ENCODE measurements around the gene KDM2A. TPM values are rescaled to one million over a fixed set of nuclear protein-coding genes. Genes with fewer than 3 reads are reported as not detected.
A peak's percentile ranks its signal among the peaks of the same experiment; 100 is the strongest.

KDM2A gene
- total RNA-seq, 2 experiments from 2014 or later = 128 to 134 TPM

DNA sequence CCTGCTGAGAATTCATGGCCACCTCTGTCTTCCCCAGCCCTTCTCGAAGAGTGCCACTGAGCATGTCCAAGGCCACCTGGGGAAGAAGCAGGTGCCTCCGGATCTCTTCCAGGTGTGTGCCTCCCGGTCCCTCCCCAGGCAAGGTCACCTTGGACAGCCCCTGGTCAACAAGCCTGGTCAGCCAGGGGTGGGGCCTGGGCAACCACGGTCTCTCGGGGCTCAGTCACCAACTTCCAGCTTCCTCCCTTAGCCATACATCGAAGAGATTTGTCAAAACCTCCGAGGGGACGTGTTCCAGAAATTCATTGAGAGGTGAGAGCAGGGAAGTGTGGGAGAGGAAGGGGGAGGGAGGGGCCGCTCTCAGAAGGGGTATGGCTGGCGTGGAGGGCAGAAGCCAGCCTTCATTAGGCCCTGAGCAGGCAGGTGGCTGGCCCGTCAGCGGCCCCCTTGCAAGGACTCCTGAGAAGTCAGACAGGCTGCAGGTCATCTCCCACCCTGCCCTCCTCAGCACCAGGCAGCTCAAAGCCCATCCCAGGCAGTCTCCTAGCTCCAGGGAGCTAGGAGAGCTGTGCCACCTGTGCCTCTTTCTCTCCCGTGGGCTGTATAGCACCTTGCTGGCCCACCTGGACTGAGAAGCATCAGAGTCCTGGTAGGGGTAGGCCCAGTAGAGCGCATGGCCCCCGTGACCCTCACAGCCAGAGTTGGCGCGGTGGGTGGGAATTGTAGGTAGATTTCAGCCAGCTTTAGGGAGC, 160.7 kb downstream of the KDM2A start:
- ATAC-seq (ENCODE audit: low read depth) = no peak
- H3K9me3 Mint-ChIP-seq = no peaks in the 10 kb centered on the region
- POLR2A ChIA-PET = interaction anchor here (1.6 to 7.5 kb wide), 3 partner anchors 9 to 23 kb away, joined by 5 to 179 read pairs (median 9); partner anchors contain the start of genes ANKRD13D and SSH3
- no peak for DNase-seq
- no peak overlapping the region for H3K4me3 Mint-ChIP-seq
- H3K27ac Mint-ChIP-seq = peak overlapping the region; percentile 97
- peaks cover 34% of the 10 kb centered on the region for H3K4me1 Mint-ChIP-seq
- H3K36me3 Mint-ChIP-seq = peaks cover 34% of the 10 kb centered on the region
- H3K27me3 Mint-ChIP-seq = no peaks in the 10 kb centered on the region

DNA sequence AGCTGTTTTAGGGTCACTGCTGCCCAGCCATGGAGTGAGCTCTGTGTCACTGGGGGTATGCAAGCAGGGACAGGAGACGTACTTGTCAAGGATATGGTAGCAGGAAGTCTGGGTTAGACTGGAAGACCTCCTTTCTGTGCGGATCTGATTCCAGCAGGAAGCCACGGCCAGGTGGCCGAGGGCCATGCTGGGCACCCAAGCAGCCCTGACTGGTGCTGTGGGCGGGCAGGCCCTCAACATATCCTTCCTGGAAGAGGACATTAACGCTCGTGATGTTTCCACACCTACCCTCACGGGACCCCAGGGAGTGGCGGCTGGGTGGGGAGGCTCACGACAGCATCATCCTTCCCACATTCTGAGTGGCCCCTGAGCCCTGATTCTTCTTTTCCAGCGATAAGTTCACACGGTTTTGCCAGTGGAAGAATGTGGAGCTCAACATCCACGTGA, 161.3 kb downstream of the KDM2A start:
- Mint-ChIP-seq H3K27me3 (no peaks in the 10 kb centered on the region), H3K9me3 (no peaks in the 10 kb centered on the region), H3K4me1 (peaks cover 36% of the 10 kb centered on the region), H3K4me3 (no peak overlapping the region), H3K27ac (peak overlapping the region; percentile 65), H3K36me3 (peaks cover 34% of the 10 kb centered on the region)
- ATAC-seq (ENCODE audit: low read depth) (no peak), DNase-seq (no peak)
- POLR2A ChIA-PET = interaction anchor here (1.6 to 7.5 kb wide), 3 partner anchors 8 to 22 kb away, joined by 5 to 179 read pairs (median 9); partner anchors contain the start of genes ANKRD13D and SSH3

DNA sequence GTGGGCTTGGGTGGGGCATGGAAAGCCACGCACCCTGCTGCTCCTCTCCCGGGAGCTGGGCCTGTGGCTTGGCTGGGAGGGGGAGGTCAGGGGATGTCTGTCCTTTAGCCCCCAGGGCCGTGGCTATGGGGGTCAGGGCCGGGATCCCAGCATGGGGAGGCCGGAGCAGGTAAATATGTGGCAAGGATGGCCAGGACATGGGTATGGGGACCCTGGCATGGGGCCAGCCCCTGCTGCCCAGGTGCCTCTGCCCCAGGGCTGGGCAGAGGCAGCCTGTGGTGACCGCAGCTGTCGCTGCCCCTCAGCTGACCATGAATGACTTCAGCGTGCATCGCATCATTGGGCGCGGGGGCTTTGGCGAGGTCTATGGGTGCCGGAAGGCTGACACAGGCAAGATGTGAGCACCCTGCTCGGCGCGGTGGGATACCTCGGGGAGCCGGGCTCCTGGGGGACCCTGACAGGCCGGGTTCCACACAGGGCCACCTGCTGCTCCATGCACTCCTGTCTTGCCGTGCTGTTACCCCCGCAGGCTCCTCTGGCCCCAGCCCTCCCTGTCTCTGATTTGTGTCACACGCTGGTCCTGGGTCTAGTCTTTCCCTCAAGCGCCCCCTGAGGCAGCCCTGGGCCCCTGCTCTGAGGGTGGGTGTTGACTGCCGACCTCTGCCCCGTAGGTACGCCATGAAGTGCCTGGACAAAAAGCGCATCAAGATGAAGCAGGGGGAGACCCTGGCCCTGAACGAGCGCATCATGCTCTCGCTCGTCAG, 161.9 kb downstream of the KDM2A start:
- peaks cover 30% of the 10 kb centered on the region for H3K4me1 Mint-ChIP-seq
- H3K36me3 Mint-ChIP-seq = peaks cover 30% of the 10 kb centered on the region

DNA sequence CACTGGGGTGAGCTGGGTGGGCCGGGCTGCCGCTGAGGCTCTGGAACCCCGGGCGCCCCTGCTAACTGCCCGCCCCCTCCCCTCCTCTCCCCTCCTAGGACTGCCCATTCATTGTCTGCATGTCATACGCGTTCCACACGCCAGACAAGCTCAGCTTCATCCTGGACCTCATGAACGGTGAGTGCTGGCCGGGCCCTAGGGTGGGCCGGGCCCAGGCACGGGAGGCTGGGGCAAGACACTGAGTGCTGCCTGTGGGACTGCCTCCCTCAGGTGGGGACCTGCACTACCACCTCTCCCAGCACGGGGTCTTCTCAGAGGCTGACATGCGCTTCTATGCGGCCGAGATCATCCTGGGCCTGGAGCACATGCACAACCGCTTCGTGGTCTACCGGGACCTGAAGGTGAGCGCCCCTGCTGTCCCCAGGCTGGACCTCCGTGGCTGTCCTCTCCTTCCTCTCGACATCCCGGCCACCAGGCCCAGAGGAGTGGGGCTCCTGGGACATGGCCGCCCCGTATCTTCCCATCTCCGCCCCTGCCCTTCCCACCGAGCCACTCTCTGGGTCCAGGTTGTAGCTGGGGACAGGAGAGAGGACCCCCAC, 162.6 kb downstream of the KDM2A start:
- ATAC-seq (ENCODE audit: low read depth) (no peak), DNase-seq (peak; percentile 22)
- POLR2A ChIA-PET = interaction anchor here (7.5 kb wide), 1 partner anchor 7 kb away, joined by 179 read pairs; the partner anchor contains the start of gene ANKRD13D
- Mint-ChIP-seq H3K4me3 (no peak overlapping the region), H3K36me3 (peaks cover 29% of the 10 kb centered on the region), H3K4me1 (peaks cover 29% of the 10 kb centered on the region), H3K27ac (peak overlapping the region; percentile 30), H3K27me3 (no peaks in the 10 kb centered on the region), H3K9me3 (no peaks in the 10 kb centered on the region)

More for the DNA sequence above, 161.9 kb downstream of the KDM2A start:
- no peak overlapping the region for H3K27ac Mint-ChIP-seq
- POLR2A ChIA-PET = interaction anchor here (1.6 to 7.5 kb wide), 3 partner anchors 7 to 22 kb away, joined by 5 to 179 read pairs (median 9); partner anchors contain the start of genes ANKRD13D and SSH3
- H3K4me3 Mint-ChIP-seq = no peak overlapping the region
- H3K27me3 Mint-ChIP-seq = no peaks in the 10 kb centered on the region
- ATAC-seq (ENCODE audit: low read depth) (no peak), DNase-seq (peak; percentile 24)
- no peaks in the 10 kb centered on the region for H3K9me3 Mint-ChIP-seq

DNA sequence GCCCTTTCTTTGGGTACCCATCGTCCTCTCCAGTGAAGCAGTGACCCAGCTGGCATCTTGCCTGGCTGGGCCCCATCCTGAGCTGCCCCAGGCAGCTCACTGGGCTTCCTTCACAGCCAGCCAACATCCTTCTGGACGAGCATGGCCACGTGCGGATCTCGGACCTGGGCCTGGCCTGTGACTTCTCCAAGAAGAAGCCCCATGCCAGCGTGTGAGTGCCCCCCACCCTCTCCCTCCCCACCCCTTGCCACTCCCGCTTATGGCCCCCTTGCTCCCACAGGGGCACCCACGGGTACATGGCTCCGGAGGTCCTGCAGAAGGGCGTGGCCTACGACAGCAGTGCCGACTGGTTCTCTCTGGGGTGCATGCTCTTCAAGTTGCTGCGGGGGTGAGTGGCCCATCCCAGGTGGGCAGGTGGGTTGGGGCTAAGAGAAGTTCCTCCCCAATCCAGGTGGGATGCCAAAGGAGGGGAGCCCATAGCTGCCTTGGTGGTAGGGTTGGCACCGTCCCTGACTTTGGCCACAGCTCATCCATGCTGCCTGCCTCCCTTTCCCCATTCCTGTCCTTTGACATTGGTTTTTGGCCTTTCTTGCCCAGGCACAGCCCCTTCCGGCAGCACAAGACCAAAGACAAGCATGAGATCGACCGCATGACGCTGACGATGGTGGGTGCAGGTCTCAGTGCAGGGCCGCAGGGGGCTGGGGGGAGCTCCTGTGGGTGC, 163.3 kb downstream of the KDM2A start:
- Mint-ChIP-seq H3K27me3 (no peaks in the 10 kb centered on the region), H3K4me3 (no peak overlapping the region), H3K36me3 (peaks cover 28% of the 10 kb centered on the region), H3K9me3 (no peaks in the 10 kb centered on the region), H3K4me1 (peaks cover 33% of the 10 kb centered on the region), H3K27ac (peak overlapping the region; percentile 64)
- DNase-seq (no peak), ATAC-seq (ENCODE audit: low read depth) (no peak)
- POLR2A ChIA-PET = interaction anchor here (1.4 to 1.9 kb wide), 3 partner anchors 11 to 129 kb away, joined by 4 to 15 read pairs (median 6); partner anchors contain the start of gene POLD4

DNA sequence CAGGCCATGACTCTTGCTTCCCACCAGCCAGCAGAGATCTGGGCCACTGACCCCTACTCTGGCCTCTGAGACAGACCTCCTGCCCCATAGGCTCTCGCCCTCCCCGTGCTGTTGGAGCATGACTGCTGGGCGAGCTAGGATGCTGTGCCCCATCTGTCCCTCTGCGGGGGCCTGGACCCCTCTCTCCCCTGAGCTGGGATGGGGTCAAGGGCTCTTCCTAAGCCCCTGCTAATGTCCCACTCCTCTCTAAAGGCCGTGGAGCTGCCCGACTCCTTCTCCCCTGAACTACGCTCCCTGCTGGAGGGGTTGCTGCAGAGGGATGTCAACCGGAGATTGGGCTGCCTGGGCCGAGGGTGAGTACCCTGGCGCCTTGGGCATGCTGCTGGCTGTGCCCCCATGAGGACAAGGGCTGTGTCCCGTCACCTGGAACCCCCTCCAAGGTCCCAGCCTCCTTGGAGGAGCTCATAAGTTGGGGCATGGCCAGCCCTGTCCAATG, 163.9 kb downstream of the KDM2A start:
- Mint-ChIP-seq H3K27me3 (no peaks in the 10 kb centered on the region), H3K4me3 (no peak overlapping the region), H3K4me1 (peaks cover 36% of the 10 kb centered on the region), H3K27ac (peak overlapping the region; percentile 64), H3K36me3 (peaks cover 28% of the 10 kb centered on the region), H3K9me3 (no peaks in the 10 kb centered on the region)
- POLR2A ChIA-PET = interaction anchor here (1.1 to 1.9 kb wide), 5 partner anchors 11 to 128 kb away, joined by 3 to 15 read pairs (median 6); partner anchors contain the start of gene POLD4
- DNase-seq (no peak), ATAC-seq (ENCODE audit: low read depth) (no peak)

DNA sequence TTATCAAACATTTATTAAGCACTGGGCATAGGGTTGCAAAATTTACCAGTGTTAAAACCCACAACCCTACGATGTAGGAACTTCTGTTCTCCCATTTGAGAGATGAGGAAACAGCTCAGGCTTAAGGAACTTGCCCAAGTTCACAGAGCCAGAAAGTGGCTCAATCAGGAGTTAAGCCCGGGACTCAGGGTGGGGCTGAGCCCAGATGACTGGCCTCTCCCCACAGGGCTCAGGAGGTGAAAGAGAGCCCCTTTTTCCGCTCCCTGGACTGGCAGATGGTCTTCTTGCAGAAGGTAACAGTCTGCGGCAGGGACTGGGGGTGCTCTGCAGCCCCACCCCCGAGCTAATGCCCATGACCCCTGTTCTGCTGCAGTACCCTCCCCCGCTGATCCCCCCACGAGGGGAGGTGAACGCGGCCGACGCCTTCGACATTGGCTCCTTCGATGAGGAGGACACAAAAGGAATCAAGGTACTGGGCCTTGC, 164.5 kb downstream of the KDM2A start:
- POLR2A ChIA-PET = interaction anchor here (1.1 to 1.9 kb wide), 5 partner anchors 12 to 128 kb away, joined by 3 to 15 read pairs (median 6); partner anchors contain the start of gene POLD4
- H3K4me1 Mint-ChIP-seq = peaks cover 34% of the 10 kb centered on the region
- no peaks in the 10 kb centered on the region for H3K27me3 Mint-ChIP-seq
- H3K4me3 Mint-ChIP-seq = no peak overlapping the region
- DNase-seq = no peak
- H3K9me3 Mint-ChIP-seq = no peaks in the 10 kb centered on the region
- no peak overlapping the region for H3K27ac Mint-ChIP-seq
- H3K36me3 Mint-ChIP-seq = peaks cover 27% of the 10 kb centered on the region
- no peak for ATAC-seq (ENCODE audit: low read depth)

DNA sequence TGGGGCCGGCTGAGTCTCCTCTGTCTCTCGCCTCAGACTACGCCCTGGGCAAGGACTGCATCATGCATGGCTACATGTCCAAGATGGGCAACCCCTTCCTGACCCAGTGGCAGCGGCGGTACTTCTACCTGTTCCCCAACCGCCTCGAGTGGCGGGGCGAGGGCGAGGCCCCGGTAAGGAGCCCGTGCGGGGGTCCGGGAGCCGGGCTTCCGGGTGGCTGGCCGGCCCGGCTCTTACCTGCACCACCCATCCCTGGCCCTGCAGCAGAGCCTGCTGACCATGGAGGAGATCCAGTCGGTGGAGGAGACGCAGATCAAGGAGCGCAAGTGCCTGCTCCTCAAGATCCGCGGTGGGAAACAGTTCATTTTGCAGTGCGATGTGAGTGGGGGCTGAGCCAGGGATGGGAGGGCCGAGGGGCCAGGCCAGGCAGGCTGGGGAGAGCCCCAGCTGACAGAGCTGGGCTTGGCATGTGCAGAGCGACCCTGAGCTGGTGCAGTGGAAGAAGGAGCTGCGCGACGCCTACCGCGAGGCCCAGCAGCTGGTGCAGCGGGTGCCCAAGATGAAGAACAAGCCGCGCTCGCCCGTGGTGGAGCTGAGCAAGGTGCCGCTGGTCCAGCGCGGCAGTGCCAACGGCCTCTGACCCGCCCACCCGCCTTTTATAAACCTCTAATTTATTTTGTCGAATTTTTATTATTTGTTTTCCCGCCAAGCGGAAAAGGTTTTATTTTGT, 165.9 kb downstream of the KDM2A start:
- Mint-ChIP-seq H3K4me1 (peaks cover 28% of the 10 kb centered on the region), H3K27me3 (no peaks in the 10 kb centered on the region), H3K27ac (peak overlapping the region; percentile 70), H3K9me3 (no peaks in the 10 kb centered on the region), H3K36me3 (peaks cover 23% of the 10 kb centered on the region), H3K4me3 (no peak overlapping the region)
- DNase-seq (no peak), ATAC-seq (ENCODE audit: low read depth) (no peak)
- POLR2A ChIA-PET = interaction anchor here (1.0 to 7.3 kb wide), 4 partner anchors 7 to 32 kb away, joined by 3 to 179 read pairs (median 8); no protein-coding TSS in a partner anchor

DNA sequence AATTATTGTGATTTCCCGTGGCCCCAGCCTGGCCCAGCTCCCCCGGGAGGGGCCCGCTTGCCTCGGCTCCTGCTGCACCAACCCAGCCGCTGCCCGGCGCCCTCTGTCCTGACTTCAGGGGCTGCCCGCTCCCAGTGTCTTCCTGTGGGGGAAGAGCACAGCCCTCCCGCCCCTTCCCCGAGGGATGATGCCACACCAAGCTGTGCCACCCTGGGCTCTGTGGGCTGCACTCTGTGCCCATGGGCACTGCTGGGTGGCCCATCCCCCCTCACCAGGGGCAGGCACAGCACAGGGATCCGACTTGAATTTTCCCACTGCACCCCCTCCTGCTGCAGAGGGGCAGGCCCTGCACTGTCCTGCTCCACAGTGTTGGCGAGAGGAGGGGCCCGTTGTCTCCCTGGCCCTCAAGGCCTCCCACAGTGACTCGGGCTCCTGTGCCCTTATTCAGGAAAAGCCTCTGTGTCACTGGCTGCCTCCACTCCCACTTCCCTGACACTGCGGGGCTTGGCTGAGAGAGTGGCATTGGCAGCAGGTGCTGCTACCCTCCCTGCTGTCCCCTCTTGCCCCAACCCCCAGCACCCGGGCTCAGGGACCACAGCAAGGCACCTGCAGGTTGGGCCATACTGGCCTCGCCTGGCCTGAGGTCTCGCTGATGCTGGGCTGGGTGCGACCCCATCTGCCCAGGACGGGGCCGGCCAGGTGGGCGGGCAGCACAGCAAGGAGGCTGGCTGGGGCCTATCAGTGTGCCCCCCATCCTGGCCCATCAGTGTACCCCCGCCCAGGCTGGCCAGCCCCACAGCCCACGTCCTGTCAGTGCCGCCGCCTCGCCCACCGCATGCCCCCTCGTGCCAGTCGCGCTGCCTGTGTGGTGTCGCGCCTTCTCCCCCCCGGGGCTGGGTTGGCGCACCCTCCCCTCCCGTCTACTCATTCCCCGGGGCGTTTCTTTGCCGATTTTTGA, 166.8 kb downstream of the KDM2A start:
- Mint-ChIP-seq H3K27me3 (no peaks in the 10 kb centered on the region), H3K9me3 (no peaks in the 10 kb centered on the region), H3K4me3 (peak overlapping the region; percentile 79), H3K4me1 (peaks cover 30% of the 10 kb centered on the region), H3K36me3 (peaks cover 19% of the 10 kb centered on the region), H3K27ac (peak overlapping the region; percentile 96)
- DNase-seq (no peak), ATAC-seq (ENCODE audit: low read depth) (no peak)
- POLR2A ChIA-PET = interaction anchor here (0.5 to 7.3 kb wide), 7 partner anchors 8 to 159 kb away, joined by 3 to 190 read pairs (median 35); partner anchors contain the start of genes GRK2 and SSH3

DNA sequence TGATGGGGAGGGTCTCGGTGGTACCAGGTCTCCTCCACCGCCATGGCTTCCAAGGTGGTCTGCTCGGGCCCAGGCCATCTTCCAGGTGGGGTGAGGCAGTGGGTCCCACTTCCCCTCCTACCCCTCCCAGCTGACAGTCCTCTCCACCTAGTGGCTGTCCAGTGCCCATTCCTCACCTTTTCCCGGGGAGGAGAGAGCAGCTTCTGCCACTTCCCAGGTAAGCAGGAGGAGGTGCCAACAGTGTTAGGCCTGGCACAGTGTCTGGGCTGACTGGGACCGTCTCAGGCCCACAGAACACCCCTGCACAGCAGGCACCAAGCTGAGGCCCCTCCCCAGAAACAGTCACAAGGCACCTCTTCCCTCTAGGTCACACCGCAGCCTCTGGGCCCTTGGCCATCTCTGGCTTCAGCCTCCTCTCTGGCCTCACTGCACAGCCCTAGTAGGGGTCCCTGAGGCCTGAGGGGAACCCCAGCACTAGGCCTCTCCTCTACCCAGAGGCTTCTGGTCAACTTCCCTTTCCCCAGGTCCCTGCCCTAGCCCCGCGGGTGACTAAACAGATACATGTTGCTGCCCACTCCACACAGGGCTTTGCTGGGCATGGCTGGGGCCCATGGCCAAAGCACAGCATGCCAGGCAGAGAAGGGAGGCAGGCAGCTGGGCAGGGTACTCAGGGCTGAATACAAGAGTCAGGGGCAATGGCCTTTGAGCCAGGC, 167.7 kb downstream of the KDM2A start:
- peak overlapping the region; percentile 96 for H3K27ac Mint-ChIP-seq
- H3K36me3 Mint-ChIP-seq = peaks cover 19% of the 10 kb centered on the region
- ATAC-seq (ENCODE audit: low read depth) (no peak), DNase-seq (no peak)
- no peaks in the 10 kb centered on the region for H3K9me3 Mint-ChIP-seq
- peaks cover 32% of the 10 kb centered on the region for H3K4me1 Mint-ChIP-seq
- H3K4me3 Mint-ChIP-seq = peak overlapping the region; percentile 79
- POLR2A ChIA-PET = interaction anchor here (0.5 to 7.3 kb wide), 10 partner anchors 9 to 158 kb away, joined by 3 to 190 read pairs (median 18); partner anchors contain the start of genes GRK2 and SSH3
- no peaks in the 10 kb centered on the region for H3K27me3 Mint-ChIP-seq

All from activated naive CD8-positive, alpha-beta T cell treated with anti-CD3 and anti-CD28 coated beads, Interleukin-2, amount 10 ng/mL, durations not matched to agents 7 days and 5 days (primary cell).